ENCODE data around the gene PTBP1. TPM values are rescaled to one million over a fixed set of nuclear protein-coding genes. Genes with fewer than 3 reads are reported as not detected.

The PTBP1 gene
- total RNA-seq, 1 experiment from 2014 or later: 515 TPM

DNA sequence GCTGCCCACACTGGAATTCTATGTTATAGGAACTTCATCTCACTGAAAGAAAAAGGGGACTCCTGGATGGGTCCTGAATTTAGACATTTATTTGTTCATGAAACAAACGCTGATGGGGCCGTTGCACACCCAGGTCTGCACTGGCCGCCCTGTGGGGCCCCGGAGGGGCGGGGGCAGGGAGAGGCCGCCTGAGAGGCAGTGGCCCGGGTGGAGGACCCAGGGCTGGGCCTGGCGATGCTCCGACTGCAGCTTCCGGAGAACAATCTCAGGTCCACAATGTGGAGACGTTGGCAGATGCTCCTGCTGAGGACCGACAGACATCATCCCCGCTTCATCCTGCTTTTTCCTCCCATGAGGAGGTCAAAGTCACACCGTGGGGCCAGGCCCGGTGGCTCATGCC lies 16.3 kb upstream of the PTBP1 start:
- ChIA-PET POLR2A (no interaction called here), CTCF (no interaction called here)
- no peaks in the 10 kb centered on the region for H3K27me3 ChIP-seq (ENCODE audit: control insufficient read depth, insufficient read depth, low read length)
- BruUV-seq (replicated peaks): no TSS peak
- TF ChIP-seq, protein P1, sequence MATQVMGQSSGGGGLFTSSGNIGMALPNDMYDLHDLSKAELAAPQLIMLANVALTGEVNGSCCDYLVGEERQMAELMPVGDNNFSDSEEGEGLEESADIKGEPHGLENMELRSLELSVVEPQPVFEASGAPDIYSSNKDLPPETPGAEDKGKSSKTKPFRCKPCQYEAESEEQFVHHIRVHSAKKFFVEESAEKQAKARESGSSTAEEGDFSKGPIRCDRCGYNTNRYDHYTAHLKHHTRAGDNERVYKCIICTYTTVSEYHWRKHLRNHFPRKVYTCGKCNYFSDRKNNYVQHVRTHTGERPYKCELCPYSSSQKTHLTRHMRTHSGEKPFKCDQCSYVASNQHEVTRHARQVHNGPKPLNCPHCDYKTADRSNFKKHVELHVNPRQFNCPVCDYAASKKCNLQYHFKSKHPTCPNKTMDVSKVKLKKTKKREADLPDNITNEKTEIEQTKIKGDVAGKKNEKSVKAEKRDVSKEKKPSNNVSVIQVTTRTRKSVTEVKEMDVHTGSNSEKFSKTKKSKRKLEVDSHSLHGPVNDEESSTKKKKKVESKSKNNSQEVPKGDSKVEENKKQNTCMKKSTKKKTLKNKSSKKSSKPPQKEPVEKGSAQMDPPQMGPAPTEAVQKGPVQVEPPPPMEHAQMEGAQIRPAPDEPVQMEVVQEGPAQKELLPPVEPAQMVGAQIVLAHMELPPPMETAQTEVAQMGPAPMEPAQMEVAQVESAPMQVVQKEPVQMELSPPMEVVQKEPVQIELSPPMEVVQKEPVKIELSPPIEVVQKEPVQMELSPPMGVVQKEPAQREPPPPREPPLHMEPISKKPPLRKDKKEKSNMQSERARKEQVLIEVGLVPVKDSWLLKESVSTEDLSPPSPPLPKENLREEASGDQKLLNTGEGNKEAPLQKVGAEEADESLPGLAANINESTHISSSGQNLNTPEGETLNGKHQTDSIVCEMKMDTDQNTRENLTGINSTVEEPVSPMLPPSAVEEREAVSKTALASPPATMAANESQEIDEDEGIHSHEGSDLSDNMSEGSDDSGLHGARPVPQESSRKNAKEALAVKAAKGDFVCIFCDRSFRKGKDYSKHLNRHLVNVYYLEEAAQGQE (IDR thresholded peaks at IDR 0.05; ENCODE audit: insufficient read depth in 1 of 2, low read depth in 2 of 2, low read length in 1 of 2): no peak
- no peaks in the 10 kb centered on the region for H3K9me3 ChIP-seq (ENCODE audit: control insufficient read depth, insufficient read depth, low read depth, low read length)
- intact Hi-C loops (cut with micrococcal nuclease; ENCODE audit: unreplicated experiment): no loop called here
- no peak for ATAC-seq
- in situ Hi-C loops (cut with HindIII; ENCODE audit: low pct_unique_long_range_greater_than_20kb, low sequenced_read_pairs): no loop called here
- H3K4me3 ChIP-seq (ENCODE audit: low read depth in 2 of 2, low read length in 2 of 2): no peak overlapping the region
- no peak for DNase-seq (ENCODE audit: low read depth, low spot score)
- H3K4me1 ChIP-seq (ENCODE audit: control insufficient read depth, insufficient read depth, low read length): peaks cover 13% of the 10 kb centered on the region
- H3K27ac ChIP-seq (ENCODE audit: low read length): peak overlapping the region; percentile 89
- no peaks in the 10 kb centered on the region for H3K36me3 ChIP-seq (ENCODE audit: control insufficient read depth, insufficient read depth, low read length)

- intact Hi-C loops (cut with micrococcal nuclease; ENCODE audit: unreplicated experiment): no loop called here
- POLR2A ChIA-PET: no interaction called here
These were observed 15.5 kb upstream of the PTBP1 start for GRCh38 chr19:781800-782184.

More at GRCh38 chr19:781800-782184, 15.5 kb upstream of the PTBP1 start:
- CTCF ChIA-PET: no interaction called here
- H3K4me1 ChIP-seq (ENCODE audit: control insufficient read depth, insufficient read depth, low read length): peaks cover 13% of the 10 kb centered on the region
- TF ChIP-seq CTCF (IDR thresholded peaks at IDR 0.05) (no peak), TCF7L2 (IDR thresholded peaks at IDR 0.05; ENCODE audit: low read depth, low read length) (no peak), POLR2AphosphoS5 (IDR thresholded peaks at IDR 0.05; ENCODE audit: low read depth, low read length) (no peak), SIN3A (IDR thresholded peaks at IDR 0.05; ENCODE audit: borderline replicate concordance, insufficient read depth, low read depth, low read length) (no peak)
- TF ChIP-seq, protein P1 (IDR thresholded peaks at IDR 0.05; ENCODE audit: insufficient read depth in 1 of 2, low read depth in 2 of 2, low read length in 1 of 2): no peak
- H3K4me3 ChIP-seq (ENCODE audit: low read depth in 2 of 2, low read length in 2 of 2): peak overlapping the region; percentile 38 to 63
- H3K36me3 ChIP-seq (ENCODE audit: control insufficient read depth, insufficient read depth, low read length): no peaks in the 10 kb centered on the region
- DNase-seq (ENCODE audit: low read depth, low spot score): no peak
- peak overlapping the region; percentile 89 for H3K27ac ChIP-seq (ENCODE audit: low read length)
- in situ Hi-C loops (cut with HindIII; ENCODE audit: low pct_unique_long_range_greater_than_20kb, low sequenced_read_pairs): no loop called here
- ATAC-seq: no peak; the same call in 1 of the 2 replicates
- no peaks in the 10 kb centered on the region for H3K9me3 ChIP-seq (ENCODE audit: control insufficient read depth, insufficient read depth, low read depth, low read length)
- H3K27me3 ChIP-seq (ENCODE audit: control insufficient read depth, insufficient read depth, low read length): no peaks in the 10 kb centered on the region
- BruUV-seq (replicated peaks): no TSS peak

Measured in Panc1 (cell line).